Uterus (tissue), 4 donors: ENCODE measurements around the gene SPPL2A. TPM values are rescaled to one million over a fixed set of nuclear protein-coding genes. Genes with fewer than 3 reads are reported as not detected.

Experiments used
- DNase-seq, 2 donors: peaks; one replicate each; pipeline ENCODE4 v3.0.0-alpha.2; 2019 to 2020
- H3K27ac ChIP-seq, 2 donors: fragments of 200-600 bp; sonication (generic); 1 replicate in 1 of 2; 2 replicates in 1 of 2; pipeline ENCODE4 v1.5.1; 2016 to 2018
- H3K27me3 ChIP-seq, 2 donors: fragments of 200-600 bp; sonication (generic); one replicate each; pipeline ENCODE4 v1.5.1; 2018 to 2019; ENCODE audit warnings: control low read depth in 1 of 2
- H3K36me3 ChIP-seq, 2 donors: fragments of 200-600 bp; sonication (generic); one replicate each; pipeline ENCODE4 v1.5.1; 2019; ENCODE audit warnings: control low read depth in 1 of 2
- H3K4me1 ChIP-seq, 2 donors: fragments of 200-600 bp; sonication (generic); one replicate each; pipeline ENCODE4 v1.5.1; 2018 to 2019; ENCODE audit warnings: control low read depth in 1 of 2
- H3K4me3 ChIP-seq, 2 donors: fragments of 200-600 bp; sonication (generic); 1 replicate in 1 of 2; 2 replicates in 1 of 2; pipeline ENCODE4 v1.5.1; 2018 to 2019; ENCODE audit warnings: mild to moderate bottlenecking in 1 of 2
- H3K9me3 ChIP-seq, 2 donors: fragments of 200-600 bp; sonication (generic); one replicate each; pipeline ENCODE4 v1.5.1; 2019; ENCODE audit warnings: control low read depth in 1 of 2
- CTCF ChIP-seq, 4 experiments: fragments of 200-600 bp in 2 of 4; fragments of 450-650 bp in 2 of 4; sonication (generic) in 2 of 4; IDR thresholded peaks; one replicate each; pipeline ENCODE4 v1.5.1; 2016 to 2019; ENCODE audit warnings: antibody characterized with exemption in 4 of 4, mild to moderate bottlenecking in 2 of 4, moderate library complexity in 1 of 4
- POLR2A ChIP-seq, 2 donors: fragments of 450-650 bp; IDR thresholded peaks; one replicate each; pipeline ENCODE4 v1.6.1; 2016; ENCODE audit warnings: antibody characterized with exemption in 2 of 2, mild to moderate bottlenecking in 1 of 2, moderate library complexity in 1 of 2
- intact Hi-C: fragments of 100-400 bp; cut with DNase I; formaldehyde crosslinking; loops from one replicate; pipeline ENCODE4 v1.15.1; 2023; ENCODE audit warnings: low total_unique reads
- total RNA-seq, 4 donors: library from RNA; depleted of rRNA in 3 of 4; stranded (reverse); fragments of >200 nt in 3 of 4; gene quantifications; one replicate each; pipeline versions ENCODE4 v1.1.0 to v1.2.4, GENCODE V29; 2014 to 2023
- donor health status: DM: yes; HTN: yes; CAD: no.

The SPPL2A gene
- total RNA-seq, 4 donors from 2014 or later = 52.6 to 193 (median 101) TPM

GRCh38 chr15:50783895-50784294 is 18.4 kb upstream of the SPPL2A start:
- no peak for DNase-seq
- intact Hi-C loops = no loop called here
- no peak for TF ChIP-seq POLR2A (IDR thresholded peaks at IDR 0.05)
- no peak for TF ChIP-seq CTCF (IDR thresholded peaks at IDR 0.05)
- H3K4me3 ChIP-seq = no peak overlapping the region
- H3K27me3 ChIP-seq = no peaks in the 10 kb centered on the region
- no peaks in the 10 kb centered on the region for H3K9me3 ChIP-seq
- no peaks in the 10 kb centered on the region for H3K36me3 ChIP-seq
- H3K27ac ChIP-seq = no peak overlapping the region
- H3K4me1 ChIP-seq = no peaks in the 10 kb centered on the region

- no peaks in the 10 kb centered on the region for H3K4me1 ChIP-seq
- TF ChIP-seq CTCF (IDR thresholded peaks at IDR 0.05) (no peak), POLR2A (IDR thresholded peaks at IDR 0.05) (no peak)
- intact Hi-C loops = no loop called here
- H3K36me3 ChIP-seq = no peaks in the 10 kb centered on the region
- H3K9me3 ChIP-seq = no peaks in the 10 kb centered on the region
- no peak for DNase-seq
- H3K4me3 ChIP-seq = no peak overlapping the region
- H3K27ac ChIP-seq = no peak overlapping the region
- H3K27me3 ChIP-seq = no peaks in the 10 kb centered on the region
These were observed 17.9 kb upstream of the SPPL2A start for GRCh38 chr15:50783411-50783810.

DNA sequence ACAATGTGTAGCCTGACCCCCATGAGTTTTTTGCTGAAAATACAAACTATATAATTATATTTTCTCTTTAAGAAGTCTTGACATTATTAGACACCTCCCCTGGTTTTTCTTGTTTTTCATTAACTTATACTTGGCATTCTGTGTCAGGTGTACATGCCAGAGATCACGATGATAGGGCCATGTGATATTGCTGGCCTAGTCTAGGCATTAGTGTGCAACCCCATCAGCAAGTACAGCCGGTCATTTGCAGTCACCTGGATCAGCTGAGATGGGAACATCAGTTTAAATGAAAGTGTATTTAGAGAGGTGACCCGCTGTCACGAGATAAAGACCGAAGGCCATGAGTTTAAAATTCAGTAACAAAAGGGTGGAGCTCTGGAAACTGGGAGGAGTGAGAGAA is 12.6 kb upstream of the SPPL2A start:
- no peaks in the 10 kb centered on the region for H3K36me3 ChIP-seq
- no peaks in the 10 kb centered on the region for H3K27me3 ChIP-seq
- no peak overlapping the region for H3K27ac ChIP-seq
- H3K4me3 ChIP-seq = no peak overlapping the region
- TF ChIP-seq POLR2A (IDR thresholded peaks at IDR 0.05) = no peak
- no peak for TF ChIP-seq CTCF (IDR thresholded peaks at IDR 0.05)
- H3K4me1 ChIP-seq = no peaks in the 10 kb centered on the region
- no peaks in the 10 kb centered on the region for H3K9me3 ChIP-seq
- DNase-seq = no peak
- intact Hi-C loops = no loop called here

- no peak for DNase-seq
- TF ChIP-seq CTCF (IDR thresholded peaks at IDR 0.05) (no peak), POLR2A (IDR thresholded peaks at IDR 0.05) (no peak)
- Histone ChIP-seq H3K9me3 (no peaks in the 10 kb centered on the region), H3K27me3 (no peaks in the 10 kb centered on the region), H3K4me3 (no peak overlapping the region), H3K27ac (no peak overlapping the region), H3K36me3 (no peaks in the 10 kb centered on the region), H3K4me1 (no peaks in the 10 kb centered on the region)
- intact Hi-C loops = no loop called here
These were observed 11.5 kb upstream of the SPPL2A start for GRCh38 chr15:50777042-50777441.

DNA sequence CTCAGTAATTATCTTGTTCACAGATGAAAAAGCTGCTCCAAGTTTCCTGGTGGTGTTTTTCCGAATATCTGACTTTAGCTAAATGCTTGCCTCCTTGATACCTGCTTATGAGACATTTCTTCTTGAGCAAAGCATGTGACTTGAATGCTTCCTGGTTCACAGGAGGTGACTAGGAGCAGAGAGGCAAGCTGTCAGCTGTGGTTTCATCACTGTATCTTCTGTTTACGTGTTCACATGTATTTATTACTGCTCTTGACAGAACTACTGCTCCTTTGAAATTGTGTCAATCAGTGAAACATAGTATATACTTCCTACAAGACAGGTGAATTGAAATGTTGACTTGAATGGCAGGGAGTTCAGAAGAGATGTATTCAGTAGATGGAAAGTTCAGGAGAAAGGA is 8.9 kb upstream of the SPPL2A start:
- Histone ChIP-seq H3K4me3 (no peak overlapping the region), H3K4me1 (no peaks in the 10 kb centered on the region), H3K27ac (no peak overlapping the region), H3K27me3 (no peaks in the 10 kb centered on the region), H3K9me3 (no peaks in the 10 kb centered on the region), H3K36me3 (no peaks in the 10 kb centered on the region)
- DNase-seq = no peak
- no peak for TF ChIP-seq CTCF (IDR thresholded peaks at IDR 0.05)
- TF ChIP-seq POLR2A (IDR thresholded peaks at IDR 0.05) = no peak
- intact Hi-C loops = no loop called here
